Astrocyte (in vitro differentiated cells and primary cell): ENCODE measurements around the gene DCANP1. TPM values are rescaled to one million over a fixed set of nuclear protein-coding genes. Genes with fewer than 3 reads are reported as not detected.

Experiments
- DNase-seq: peaks from one replicate; pipeline ENCODE4 v3.0.0-alpha.2; 2010; ENCODE audit warnings: low read depth
- FAIRE-seq: peaks from 2 replicates; lab custom pipeline; 2011; peaks lifted over from hg19 to GRCh38; lab: Jason Lieb, UNC
- H2AFZ ChIP-seq: 2 replicates; pipeline ENCODE4 v1.6.0; 2012; ENCODE audit warnings: low read depth, low read length, inconsistent platforms
- H3K27ac ChIP-seq: 2 replicates; pipeline ENCODE4 v1.5.1; 2011; ENCODE audit warnings: low read depth, low read length, inconsistent platforms
- H3K27me3 ChIP-seq: 2 replicates; pipeline ENCODE4 v1.6.0; 2011; ENCODE audit warnings: low read length, inconsistent platforms; ENCODE audit not compliant: insufficient read depth
- H3K36me3 ChIP-seq: 2 replicates; pipeline ENCODE4 v1.5.1; 2011; ENCODE audit warnings: low read length, inconsistent platforms; ENCODE audit not compliant: insufficient read depth
- H3K4me1 ChIP-seq: 2 replicates; pipeline ENCODE4 v1.5.1; 2011; ENCODE audit warnings: low read length, inconsistent platforms; ENCODE audit not compliant: insufficient read depth
- H3K4me2 ChIP-seq: 2 replicates; pipeline ENCODE4 v1.6.0; 2012; ENCODE audit warnings: low read length, inconsistent platforms
- H3K4me3 ChIP-seq: 2 replicates; pipeline ENCODE4 v1.5.1; 2011; ENCODE audit warnings: low read depth, mild to moderate bottlenecking, low read length, inconsistent platforms; ENCODE audit not compliant: insufficient read depth
- H3K79me2 ChIP-seq: 2 replicates; pipeline ENCODE4 v1.6.0; 2012; ENCODE audit warnings: mild to moderate bottlenecking, low read length, inconsistent platforms; ENCODE audit not compliant: insufficient read depth
- H3K9ac ChIP-seq: 2 replicates; pipeline ENCODE4 v1.6.0; 2012; ENCODE audit warnings: mild to moderate bottlenecking, low read length, inconsistent platforms
- H3K9me3 ChIP-seq: 2 replicates; pipeline ENCODE4 v1.5.1; 2012; ENCODE audit warnings: low read depth, mild to moderate bottlenecking, low read length, inconsistent platforms; ENCODE audit not compliant: insufficient read depth
- H4K20me1 ChIP-seq: 2 replicates; pipeline ENCODE4 v1.6.0; 2012; ENCODE audit warnings: low read length, inconsistent platforms; ENCODE audit not compliant: insufficient read depth
- H3K27ac Mint-ChIP-seq: one replicate; pipeline ENCODE4 v1.8.0; 2021; ENCODE audit warnings: mild to moderate bottlenecking, mixed read lengths; ENCODE audit not compliant: unreplicated experiment
- H3K27me3 Mint-ChIP-seq: one replicate; pipeline ENCODE4 v1.8.0; 2021; ENCODE audit warnings: low read depth, mixed read lengths; ENCODE audit not compliant: unreplicated experiment
- H3K36me3 Mint-ChIP-seq: one replicate; pipeline ENCODE4 v1.8.0; 2021; ENCODE audit warnings: low read depth, mixed read lengths; ENCODE audit not compliant: unreplicated experiment
- H3K4me1 Mint-ChIP-seq: one replicate; pipeline ENCODE4 v1.8.0; 2021; ENCODE audit warnings: low read depth, mixed read lengths; ENCODE audit not compliant: unreplicated experiment
- H3K4me3 Mint-ChIP-seq: one replicate; pipeline ENCODE4 v1.8.0; 2021; ENCODE audit warnings: mild to moderate bottlenecking, moderate library complexity, mixed read lengths; ENCODE audit not compliant: unreplicated experiment
- H3K9me3 Mint-ChIP-seq: one replicate; pipeline ENCODE4 v1.8.0; 2021; ENCODE audit warnings: mild to moderate bottlenecking, mixed read lengths; ENCODE audit not compliant: unreplicated experiment
- EZH2 ChIP-seq: IDR thresholded peaks from 2 replicates; pipeline ENCODE4 v1.6.1; 2012; ENCODE audit warnings: mild to moderate bottlenecking, low read length, inconsistent platforms; ENCODE audit not compliant: insufficient read depth
- total RNA-seq: library from RNA; stranded (reverse); gene quantifications from 2 replicates; pipeline ENCODE4 v1.2.1, GENCODE V29; 2021
- TF ChIP-seq, protein P1 (sequence below): IDR thresholded peaks from 2 replicates; pipeline ENCODE4 v1.5.1; 2011; ENCODE audit warnings: low read depth, mild to moderate bottlenecking, inconsistent platforms, low read length, moderate library complexity; ENCODE audit not compliant: insufficient read depth

The DCANP1 gene
- total RNA-seq, 1 donor from 2014 or later, result not detected

DNA sequence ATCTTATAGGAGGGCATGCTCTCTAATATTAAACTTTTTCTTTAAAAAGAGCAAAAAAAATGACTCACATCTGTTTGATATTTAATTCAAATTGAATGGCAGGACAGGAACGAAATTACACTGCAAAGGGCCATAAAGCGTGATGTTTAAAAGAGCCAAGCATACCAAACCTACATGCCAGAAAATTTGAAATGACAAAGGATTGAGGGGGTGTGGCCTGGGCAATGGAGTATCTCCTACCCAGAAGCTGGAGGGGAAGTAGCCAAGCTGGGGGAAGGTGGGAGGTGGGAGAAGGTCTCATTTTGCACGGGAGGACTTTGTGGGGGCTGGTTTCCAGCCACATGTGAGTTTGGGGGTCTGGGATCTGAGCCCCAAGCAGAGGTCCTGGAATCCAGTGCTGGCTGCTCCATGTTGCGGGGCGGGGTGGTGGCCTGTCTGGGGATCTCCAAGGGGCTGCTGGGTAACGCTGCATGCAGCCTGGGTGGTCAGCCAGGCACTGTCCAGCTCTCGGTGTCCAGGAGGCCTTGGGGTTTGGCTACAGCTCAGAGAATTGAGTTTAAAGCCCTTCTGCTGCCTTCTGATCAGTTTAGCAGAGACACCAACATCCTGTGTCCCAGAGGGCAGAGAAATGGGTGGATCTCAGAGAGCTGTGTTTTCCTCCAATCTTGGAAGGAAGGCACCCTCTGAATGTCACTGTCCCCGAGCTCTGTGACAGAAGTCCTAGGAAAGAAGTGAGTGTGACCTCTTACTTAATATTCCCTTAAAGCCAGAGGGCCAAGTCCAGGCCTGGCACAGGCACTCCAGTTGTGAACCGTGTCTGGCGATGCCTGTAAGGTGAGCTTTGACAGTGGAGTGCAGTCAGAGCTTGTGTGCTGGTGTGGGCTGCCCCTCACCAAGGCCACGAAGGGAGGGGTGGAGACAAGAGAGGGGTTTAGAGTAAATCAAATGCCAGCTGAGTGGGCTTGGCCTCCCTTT lies 7.6 kb downstream of the DCANP1 start:
- Histone ChIP-seq H3K4me1 (peaks cover 21% of the 10 kb centered on the region), H3K9me3 (no peaks in the 10 kb centered on the region), H3K4me3 (no peak overlapping the region), H3K27me3 (no peaks in the 10 kb centered on the region), H3K9ac (no peak overlapping the region), H4K20me1 (no peaks in the 10 kb centered on the region), H3K36me3 (no peaks in the 10 kb centered on the region), H3K27ac (no peak overlapping the region), H3K4me2 (no peak overlapping the region), H3K79me2 (no peaks in the 10 kb centered on the region), H2AFZ (no peak overlapping the region)
- Mint-ChIP-seq H3K4me3 (no peak overlapping the region), H3K9me3 (peaks cover 2% of the 10 kb centered on the region), H3K27me3 (peaks cover 2% of the 10 kb centered on the region), H3K36me3 (no peaks in the 10 kb centered on the region), H3K27ac (no peak overlapping the region), H3K4me1 (peaks cover 23% of the 10 kb centered on the region)
- TF ChIP-seq EZH2, result no peak
- TF ChIP-seq, protein P1, sequence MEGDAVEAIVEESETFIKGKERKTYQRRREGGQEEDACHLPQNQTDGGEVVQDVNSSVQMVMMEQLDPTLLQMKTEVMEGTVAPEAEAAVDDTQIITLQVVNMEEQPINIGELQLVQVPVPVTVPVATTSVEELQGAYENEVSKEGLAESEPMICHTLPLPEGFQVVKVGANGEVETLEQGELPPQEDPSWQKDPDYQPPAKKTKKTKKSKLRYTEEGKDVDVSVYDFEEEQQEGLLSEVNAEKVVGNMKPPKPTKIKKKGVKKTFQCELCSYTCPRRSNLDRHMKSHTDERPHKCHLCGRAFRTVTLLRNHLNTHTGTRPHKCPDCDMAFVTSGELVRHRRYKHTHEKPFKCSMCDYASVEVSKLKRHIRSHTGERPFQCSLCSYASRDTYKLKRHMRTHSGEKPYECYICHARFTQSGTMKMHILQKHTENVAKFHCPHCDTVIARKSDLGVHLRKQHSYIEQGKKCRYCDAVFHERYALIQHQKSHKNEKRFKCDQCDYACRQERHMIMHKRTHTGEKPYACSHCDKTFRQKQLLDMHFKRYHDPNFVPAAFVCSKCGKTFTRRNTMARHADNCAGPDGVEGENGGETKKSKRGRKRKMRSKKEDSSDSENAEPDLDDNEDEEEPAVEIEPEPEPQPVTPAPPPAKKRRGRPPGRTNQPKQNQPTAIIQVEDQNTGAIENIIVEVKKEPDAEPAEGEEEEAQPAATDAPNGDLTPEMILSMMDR, result no peak
- no peak for DNase-seq
- no peak for FAIRE-seq

DNA sequence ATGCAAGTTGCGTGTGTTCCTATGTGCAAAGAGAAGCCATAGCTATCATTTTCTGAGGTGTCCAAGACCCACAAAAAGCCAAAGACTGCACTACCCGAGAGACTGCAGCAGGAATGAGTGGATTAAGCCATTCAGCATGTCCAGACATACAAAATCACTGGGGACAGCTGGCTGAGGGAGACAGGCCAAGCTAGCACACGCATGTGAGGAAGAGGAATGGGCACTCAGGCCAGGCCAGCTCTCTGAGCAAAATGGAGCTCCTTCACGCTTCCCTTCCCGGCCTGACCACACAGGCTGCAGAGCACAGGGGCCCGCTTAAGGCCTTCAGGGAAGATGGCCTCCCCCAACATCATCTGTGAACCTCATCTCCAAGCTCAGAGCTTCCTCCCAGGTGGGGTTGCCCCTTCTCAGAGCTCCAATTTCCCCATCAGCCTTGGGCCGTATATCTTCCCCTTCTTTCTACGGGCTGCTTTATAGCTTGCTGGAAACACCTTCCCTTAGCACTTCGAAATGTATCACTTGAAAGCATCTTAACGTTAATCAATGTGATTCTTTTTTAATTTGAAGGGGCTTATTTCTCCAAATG lies 8.4 kb downstream of the DCANP1 start:
- no peak overlapping the region for H2AFZ ChIP-seq
- DNase-seq, result no peak
- FAIRE-seq, result no peak
- no peak overlapping the region for H3K4me3 Mint-ChIP-seq
- H3K4me1 Mint-ChIP-seq, result peaks cover 25% of the 10 kb centered on the region
- no peak overlapping the region for H3K4me2 ChIP-seq
- no peaks in the 10 kb centered on the region for H3K27me3 ChIP-seq
- TF ChIP-seq, protein P1, result no peak
- TF ChIP-seq EZH2, result no peak
- no peak overlapping the region for H3K4me3 ChIP-seq
- no peak overlapping the region for H3K27ac Mint-ChIP-seq
- peaks cover 29% of the 10 kb centered on the region for H3K4me1 ChIP-seq
- peaks cover 3% of the 10 kb centered on the region for H3K27me3 Mint-ChIP-seq
- H3K9me3 ChIP-seq, result no peaks in the 10 kb centered on the region
- H3K9me3 Mint-ChIP-seq, result peaks cover 2% of the 10 kb centered on the region
- H3K36me3 Mint-ChIP-seq, result no peaks in the 10 kb centered on the region
- H3K79me2 ChIP-seq, result no peaks in the 10 kb centered on the region
- H3K9ac ChIP-seq, result no peak overlapping the region
- no peaks in the 10 kb centered on the region for H3K36me3 ChIP-seq
- H3K27ac ChIP-seq, result no peak overlapping the region
- no peaks in the 10 kb centered on the region for H4K20me1 ChIP-seq
